IMR-90 (cell line): ENCODE measurements around the gene RIPOR3. TPM values are rescaled to one million over a fixed set of nuclear protein-coding genes. Genes with fewer than 3 reads are reported as not detected.

Source experiments
- ATAC-seq: fragments of 200-7000 bp; cut with Tn5 transposase; 2 replicates; pipeline ENCODE4 v1.9.1; 2020; ENCODE audit warnings: low read depth, mild to moderate bottlenecking, moderate library complexity
- BruUV-seq: library from RNA; stranded (reverse); fragments of 400-500 nt; replicated peaks from 2 replicates; lab custom pipeline; 2021; lab: Mats Ljungman, UMichigan
- CTCF ChIA-PET: fragments of 300-600 bp; formaldehyde crosslinking; extraction: SDS; loops from one replicate; lab custom pipeline; 2021; ENCODE audit warnings: antibody characterized with exemption; lab: Yijun Ruan, JAX
- POLR2A ChIA-PET: fragments of 300-600 bp; sonication (Branson Sonifier 250); formaldehyde crosslinking; loops from one replicate; lab custom pipeline; 2022; ENCODE audit warnings: antibody characterized with exemption; ENCODE audit not compliant: unreplicated experiment; lab: Charles Lee
- DNase-seq: peaks from one replicate; pipeline ENCODE4 v3.0.0; 2013
- H2AFZ ChIP-seq: replicated peaks from 2 replicates; pipeline ENCODE3; 2013; ENCODE audit warnings: low read length, mild to moderate bottlenecking; ENCODE audit not compliant: poor library complexity
- H2AK5ac ChIP-seq: 2 replicates; pipeline ENCODE4 v1.6.1; 2013; ENCODE audit warnings: low read depth, low read length, inconsistent platforms
- H2AK9ac ChIP-seq: replicated peaks from 2 replicates; pipeline ENCODE3; 2013; ENCODE audit warnings: mild to moderate bottlenecking, low read depth, low read length, moderate library complexity; ENCODE audit not compliant: poor library complexity
- H2BK120ac ChIP-seq: 2 replicates; pipeline ENCODE4 v1.6.1; 2013; ENCODE audit warnings: low read depth, low read length, inconsistent platforms
- H2BK15ac ChIP-seq: 3 replicates; pipeline ENCODE4 v1.6.1; 2013; ENCODE audit warnings: low read depth, low read length, inconsistent platforms
- H2BK20ac ChIP-seq: 2 replicates; pipeline ENCODE4 v1.6.1; 2013; ENCODE audit warnings: low read depth, mild to moderate bottlenecking, inconsistent platforms, low read length, moderate library complexity
- H2BK5ac ChIP-seq: 2 replicates; pipeline ENCODE4 v1.6.1; 2013; ENCODE audit warnings: mild to moderate bottlenecking, low read depth, low read length, inconsistent platforms; ENCODE audit not compliant: poor library complexity, severe bottlenecking
- H3K14ac ChIP-seq: replicated peaks from 2 replicates; pipeline ENCODE4 v1.6.1; 2013; ENCODE audit warnings: low read depth, low read length, inconsistent platforms
- H3K18ac ChIP-seq: 2 replicates; pipeline ENCODE4 v1.6.1; 2013; ENCODE audit warnings: low read depth, low read length, control low read depth
- H3K23ac ChIP-seq: 2 replicates; pipeline ENCODE4 v1.6.1; 2013; ENCODE audit warnings: low read depth, low read length, inconsistent platforms
- H3K27ac ChIP-seq: 2 replicates; pipeline ENCODE4 v1.5.1; 2013; ENCODE audit warnings: mild to moderate bottlenecking, control low read depth, low read length; ENCODE audit not compliant: insufficient read depth
- H3K27me3 ChIP-seq: 2 replicates; pipeline ENCODE4 v1.6.1; 2013; ENCODE audit warnings: low read length; ENCODE audit not compliant: control insufficient read depth, insufficient read depth
- H3K36me3 ChIP-seq: 2 replicates; pipeline ENCODE4 v1.6.1; 2013; ENCODE audit warnings: low read length, mixed read lengths; ENCODE audit not compliant: control insufficient read depth, insufficient read depth
- H3K4ac ChIP-seq: 2 replicates; pipeline ENCODE4 v1.6.1; 2013; ENCODE audit warnings: low read depth, low read length, inconsistent platforms
- H3K4me1 ChIP-seq: 2 replicates; pipeline ENCODE4 v1.6.1; 2013; ENCODE audit warnings: low read length, mixed read lengths; ENCODE audit not compliant: control insufficient read depth, insufficient read depth
- H3K4me2 ChIP-seq: 2 replicates; pipeline ENCODE4 v1.6.1; 2013; ENCODE audit warnings: low read depth, mild to moderate bottlenecking, control low read depth, low read length, moderate library complexity
- H3K4me3 ChIP-seq: 2 replicates; pipeline ENCODE4 v1.5.1; 2013; ENCODE audit warnings: low read depth, mild to moderate bottlenecking, control low read depth, low read length, moderate library complexity; ENCODE audit not compliant: insufficient read depth
- H3K56ac ChIP-seq: 2 replicates; pipeline ENCODE4 v1.6.1; 2013; ENCODE audit warnings: low read length, inconsistent platforms; ENCODE audit not compliant: insufficient read depth; ENCODE audit errors: extremely low read depth
- H3K79me1 ChIP-seq, 2 experiments: 2 replicates each; pipeline ENCODE4 v1.6.1; 2013; ENCODE audit warnings: low read length in 2 of 2, inconsistent platforms in 1 of 2, low read depth in 1 of 2
- H3K9ac ChIP-seq: 2 replicates; pipeline ENCODE4 v1.6.1; 2013; ENCODE audit warnings: low read depth, low read length, control low read depth
- H3K9me1 ChIP-seq: 2 replicates; pipeline ENCODE4 v1.6.1; 2013; ENCODE audit warnings: low read length, inconsistent platforms; ENCODE audit not compliant: insufficient read depth
- H3K9me3 ChIP-seq: 2 replicates; pipeline ENCODE4 v1.6.1; 2013; ENCODE audit warnings: low read length; ENCODE audit not compliant: control insufficient read depth, insufficient read depth
- H4K20me1 ChIP-seq: 2 replicates; pipeline ENCODE4 v1.6.1; 2013; ENCODE audit warnings: low read length, inconsistent platforms; ENCODE audit not compliant: insufficient read depth
- H4K5ac ChIP-seq: 2 replicates; pipeline ENCODE4 v1.6.1; 2013; ENCODE audit warnings: mild to moderate bottlenecking, low read depth, low read length, control low read depth
- H4K8ac ChIP-seq, 2 experiments: 2 replicates each; pipeline ENCODE4 v1.6.1; 2013; ENCODE audit warnings: low read depth in 2 of 2, low read length in 2 of 2, control low read depth in 1 of 2, inconsistent platforms in 1 of 2
- H4K91ac ChIP-seq: 2 replicates; pipeline ENCODE4 v1.6.1; 2013; ENCODE audit warnings: low read depth, low read length, inconsistent platforms; ENCODE audit not compliant: insufficient read depth
- CEBPB ChIP-seq: IDR thresholded peaks from 2 replicates; pipeline ENCODE4 v1.6.1; 2012; ENCODE audit warnings: low read depth, low read length, improper control_type of control experiment
- ELK1 ChIP-seq: fragments of 150-350 bp; IDR thresholded peaks from 2 replicates; pipeline ENCODE4 v1.6.1; 2016; ENCODE audit warnings: low read depth, mild to moderate bottlenecking, low read length, moderate library complexity, borderline replicate concordance
- FOS ChIP-seq: fragments of 150-350 bp; IDR thresholded peaks from 2 replicates; pipeline ENCODE4 v1.6.1; 2016; ENCODE audit warnings: low read depth, low read length
- MAZ ChIP-seq: IDR thresholded peaks from 2 replicates; pipeline ENCODE4 v1.6.1; 2012; ENCODE audit warnings: low read depth, mild to moderate bottlenecking, low read length, improper control_type of control experiment, moderate library complexity, borderline replicate concordance
- NFE2L2 ChIP-seq: fragments of 150-350 bp; IDR thresholded peaks from 2 replicates; pipeline ENCODE4 v1.6.1; 2016; ENCODE audit warnings: low read depth, mild to moderate bottlenecking, low read length
- RAD21 ChIP-seq: IDR thresholded peaks from 2 replicates; pipeline ENCODE4 v1.6.1; 2012; ENCODE audit warnings: low read length, improper control_type of control experiment
- RCOR1 ChIP-seq: IDR thresholded peaks from 2 replicates; pipeline ENCODE4 v1.6.1; 2012; ENCODE audit warnings: mild to moderate bottlenecking, low read length, improper control_type of control experiment; ENCODE audit not compliant: insufficient replicate concordance
- RFX5 ChIP-seq: IDR thresholded peaks from 2 replicates; pipeline ENCODE4 v1.8.0; 2012; ENCODE audit warnings: low read depth, mild to moderate bottlenecking, low read length, moderate library complexity
- WGBS, 2 experiments: methylation state at CpG; one replicate each; pipeline versions ENCODE4 v1.1.5 to v1.1.7; 2013; ENCODE audit warnings: missing lambda C conversion rate in 2 of 2; ENCODE audit not compliant: insufficient read length in 1 of 2; ENCODE audit errors: extremely low coverage in 2 of 2; 5-methylcytosine and 5-hydroxymethylcytosine counted together
- dilution Hi-C: fragments of 300-500 bp; cut with HindIII; formaldehyde crosslinking; loops from one replicate; pipeline ENCODE4 v1.14.3; 2018; ENCODE audit warnings: low sequenced_read_pairs; ENCODE audit not compliant: unreplicated experiment
- in situ Hi-C: fragments of 300-500 bp; cut with MboI; formaldehyde crosslinking; loops from 3 replicates; pipeline ENCODE4 v1.14.3; 2019; ENCODE audit warnings: low sequenced_read_pairs, inconsistent platforms, mixed read lengths
- intact Hi-C: fragments of 100-400 bp; cut with micrococcal nuclease; formaldehyde crosslinking; loops from 2 replicates; pipeline ENCODE4 v1.10.0; 2022
- polyA plus RNA-seq, 3 experiments: library from polyadenylated mRNA; depleted of rRNA; stranded (reverse); fragments of >200 nt; gene quantifications; 2 replicates each; pipeline ENCODE4 v1.2.3, GENCODE V29; 2012; ENCODE audit warnings: low replicate concordance in 1 of 3
- total RNA-seq: library from RNA; depleted of rRNA; stranded (reverse); fragments of >200 nt; gene quantifications from 2 replicates; pipeline ENCODE4 v1.2.3, GENCODE V29; 2012
- TF ChIP-seq, protein P1 (sequence below): conservative IDR thresholded peaks from 2 replicates; pipeline ENCODE4 v1.5.1; 2012; ENCODE audit warnings: mild to moderate bottlenecking, low read depth, low read length, improper control_type of control experiment

RIPOR3 gene
- total and polyA plus RNA-seq, 2 of the 4 experiments (the other 2 are of a cell fraction): 0.54 to 1.7 TPM

- Histone ChIP-seq H2BK15ac (peak overlapping the region; percentile 99), H3K36me3 (peaks cover 31% of the 10 kb centered on the region), H2BK5ac (peak overlapping the region; percentile 91), H4K91ac (peak overlapping the region; percentile 97), H2AFZ (peak overlapping the region; percentile 64), H3K27me3 (no peaks in the 10 kb centered on the region), H4K20me1 (peaks cover 11% of the 10 kb centered on the region; the same call in 1 of the 2 replicates), H3K18ac (peak overlapping the region; percentile 49), H3K9me1 (peaks cover 35% of the 10 kb centered on the region), H2BK20ac (peak overlapping the region; percentile 91), H3K27ac (peak overlapping the region; percentile 85), H4K8ac (peak overlapping the region; percentile 87 to 88), H3K4me2 (peak overlapping the region; percentile 35), H3K4me1 (peaks cover 35% of the 10 kb centered on the region), H3K79me1 (peaks cover 47 to 91% of the 10 kb centered on the region in 2 experiments), H3K4me3 (no peak overlapping the region), H2AK9ac (peak overlapping the region; percentile 88), H3K56ac (peak overlapping the region; percentile 72), H2BK120ac (peak overlapping the region; percentile 89), H3K14ac (peak overlapping the region; percentile 98), H3K9ac (peak overlapping the region; percentile 36), H2AK5ac (peak overlapping the region; percentile 100), H3K4ac (peak overlapping the region; percentile 99), H3K23ac (peak overlapping the region; percentile 95), H3K9me3 (no peaks in the 10 kb centered on the region), H4K5ac (peak overlapping the region; percentile 48)
- ATAC-seq (no peak), DNase-seq (no peak)
- in situ Hi-C loops: no loop called here
- BruUV-seq: no TSS peak
- ChIA-PET POLR2A (no interaction called here), CTCF (no interaction called here)
- dilution Hi-C loops: no loop called here
- WGBS, 2 experiments: 93% methylated on average over 2 of the region's 5 CpGs; no CpG with 5 or more reads in 1 of the 2 experiments
- TF ChIP-seq RFX5 (no peak), ELK1 (no peak), MAZ (no peak), NFE2L2 (no peak), RCOR1 (no peak), RAD21 (no peak), FOS (no peak), CEBPB (no peak)
- TF ChIP-seq, protein P1, sequence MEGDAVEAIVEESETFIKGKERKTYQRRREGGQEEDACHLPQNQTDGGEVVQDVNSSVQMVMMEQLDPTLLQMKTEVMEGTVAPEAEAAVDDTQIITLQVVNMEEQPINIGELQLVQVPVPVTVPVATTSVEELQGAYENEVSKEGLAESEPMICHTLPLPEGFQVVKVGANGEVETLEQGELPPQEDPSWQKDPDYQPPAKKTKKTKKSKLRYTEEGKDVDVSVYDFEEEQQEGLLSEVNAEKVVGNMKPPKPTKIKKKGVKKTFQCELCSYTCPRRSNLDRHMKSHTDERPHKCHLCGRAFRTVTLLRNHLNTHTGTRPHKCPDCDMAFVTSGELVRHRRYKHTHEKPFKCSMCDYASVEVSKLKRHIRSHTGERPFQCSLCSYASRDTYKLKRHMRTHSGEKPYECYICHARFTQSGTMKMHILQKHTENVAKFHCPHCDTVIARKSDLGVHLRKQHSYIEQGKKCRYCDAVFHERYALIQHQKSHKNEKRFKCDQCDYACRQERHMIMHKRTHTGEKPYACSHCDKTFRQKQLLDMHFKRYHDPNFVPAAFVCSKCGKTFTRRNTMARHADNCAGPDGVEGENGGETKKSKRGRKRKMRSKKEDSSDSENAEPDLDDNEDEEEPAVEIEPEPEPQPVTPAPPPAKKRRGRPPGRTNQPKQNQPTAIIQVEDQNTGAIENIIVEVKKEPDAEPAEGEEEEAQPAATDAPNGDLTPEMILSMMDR: no peak
- intact Hi-C loops: loop anchor here (1.0 to 2.0 kb wide), 2 partner anchors 27 to 50 kb away; partner anchors contain the start of gene PTPN1
Observed at GRCh38 chr20:50560867-50561266, 130.5 kb downstream of the RIPOR3 start.
